GM13976 (cell line): Measurements from ENCODE around the gene PRMT1.

ENCODE experiments used
- DNase-seq: peaks from one replicate; pipeline ENCODE4 v3.0.0; 2012; ENCODE audit warnings: low spot score
- in situ Hi-C: fragments of 300-500 bp; cut with MboI; formaldehyde crosslinking; loops from one replicate; pipeline ENCODE4 v1.12.0; 2022; ENCODE audit warnings: low sequenced_read_pairs, mixed read lengths, inconsistent platforms; ENCODE audit not compliant: unreplicated experiment
- TF ChIP-seq, protein P1 (sequence below): IDR thresholded peaks from 2 replicates; pipeline ENCODE4 v1.5.1; 2012; ENCODE audit warnings: borderline replicate concordance, mild to moderate bottlenecking; ENCODE audit not compliant: insufficient read depth; ENCODE audit errors: extremely low read depth, missing control alignments, control extremely low read depth

Gene PRMT1

DNA sequence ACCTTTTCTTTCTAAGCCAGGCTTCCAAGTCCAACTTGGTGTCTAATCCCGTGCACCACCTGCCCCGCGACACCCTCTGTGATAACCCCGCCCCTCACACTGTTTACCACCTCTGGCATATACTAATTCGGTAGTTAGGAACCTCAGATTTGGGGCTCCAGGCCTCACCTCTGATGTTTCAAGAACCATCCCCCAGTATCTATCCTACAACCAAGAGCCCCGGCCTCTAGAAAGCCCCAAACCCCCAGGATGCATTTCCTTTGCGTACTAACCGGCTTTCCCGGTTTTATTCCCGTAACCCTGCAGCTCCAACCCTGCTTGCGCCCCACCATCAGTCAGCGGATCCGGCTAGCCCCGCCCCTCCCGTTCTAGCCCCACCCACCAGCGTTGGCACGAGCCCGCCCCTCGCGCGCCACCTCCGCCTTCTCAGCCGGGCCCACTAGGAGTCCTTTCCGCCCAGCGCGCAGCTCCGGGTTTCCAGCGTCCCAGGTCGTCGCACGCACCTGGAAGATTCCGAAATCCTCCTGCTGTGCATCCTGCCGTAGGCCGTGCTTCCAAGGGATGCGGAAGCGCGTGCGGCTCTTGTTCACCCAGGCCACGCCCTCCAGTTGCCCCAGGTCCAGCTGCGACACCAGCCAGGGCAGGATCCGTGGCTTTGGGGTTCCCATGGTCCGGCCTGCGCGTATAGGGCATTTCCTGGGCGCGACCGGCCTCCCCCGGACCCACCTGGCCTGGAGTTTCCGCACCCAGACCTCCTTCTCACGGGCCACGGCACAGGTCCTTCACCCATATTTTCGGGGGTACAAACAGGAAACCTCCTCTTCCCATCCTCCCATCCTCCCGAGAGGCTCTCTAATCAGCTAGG is 12.7 kb upstream of the PRMT1 start:
- DNase-seq: peak; percentile 91
- in situ Hi-C loops: no loop called here
- TF ChIP-seq, protein P1, sequence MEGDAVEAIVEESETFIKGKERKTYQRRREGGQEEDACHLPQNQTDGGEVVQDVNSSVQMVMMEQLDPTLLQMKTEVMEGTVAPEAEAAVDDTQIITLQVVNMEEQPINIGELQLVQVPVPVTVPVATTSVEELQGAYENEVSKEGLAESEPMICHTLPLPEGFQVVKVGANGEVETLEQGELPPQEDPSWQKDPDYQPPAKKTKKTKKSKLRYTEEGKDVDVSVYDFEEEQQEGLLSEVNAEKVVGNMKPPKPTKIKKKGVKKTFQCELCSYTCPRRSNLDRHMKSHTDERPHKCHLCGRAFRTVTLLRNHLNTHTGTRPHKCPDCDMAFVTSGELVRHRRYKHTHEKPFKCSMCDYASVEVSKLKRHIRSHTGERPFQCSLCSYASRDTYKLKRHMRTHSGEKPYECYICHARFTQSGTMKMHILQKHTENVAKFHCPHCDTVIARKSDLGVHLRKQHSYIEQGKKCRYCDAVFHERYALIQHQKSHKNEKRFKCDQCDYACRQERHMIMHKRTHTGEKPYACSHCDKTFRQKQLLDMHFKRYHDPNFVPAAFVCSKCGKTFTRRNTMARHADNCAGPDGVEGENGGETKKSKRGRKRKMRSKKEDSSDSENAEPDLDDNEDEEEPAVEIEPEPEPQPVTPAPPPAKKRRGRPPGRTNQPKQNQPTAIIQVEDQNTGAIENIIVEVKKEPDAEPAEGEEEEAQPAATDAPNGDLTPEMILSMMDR: no peak

DNA sequence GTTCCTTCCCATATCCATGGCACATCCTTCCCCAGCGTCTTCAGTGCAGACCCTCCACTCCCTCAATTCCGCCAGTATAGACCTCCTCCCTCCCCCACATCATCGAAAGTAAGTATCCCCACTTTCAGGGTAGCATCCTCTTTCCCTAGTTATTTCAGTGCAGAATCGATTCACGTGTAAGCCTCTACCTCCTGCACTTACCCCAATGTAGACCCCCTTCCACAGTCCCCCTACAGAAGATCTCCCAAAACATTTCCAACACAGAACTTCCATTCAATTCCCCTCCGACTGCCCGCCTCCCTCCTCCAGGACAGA is 12.1 kb upstream of the PRMT1 start:
- TF ChIP-seq, protein P1: no peak
- DNase-seq: no peak
- in situ Hi-C loops: no loop called here

DNA sequence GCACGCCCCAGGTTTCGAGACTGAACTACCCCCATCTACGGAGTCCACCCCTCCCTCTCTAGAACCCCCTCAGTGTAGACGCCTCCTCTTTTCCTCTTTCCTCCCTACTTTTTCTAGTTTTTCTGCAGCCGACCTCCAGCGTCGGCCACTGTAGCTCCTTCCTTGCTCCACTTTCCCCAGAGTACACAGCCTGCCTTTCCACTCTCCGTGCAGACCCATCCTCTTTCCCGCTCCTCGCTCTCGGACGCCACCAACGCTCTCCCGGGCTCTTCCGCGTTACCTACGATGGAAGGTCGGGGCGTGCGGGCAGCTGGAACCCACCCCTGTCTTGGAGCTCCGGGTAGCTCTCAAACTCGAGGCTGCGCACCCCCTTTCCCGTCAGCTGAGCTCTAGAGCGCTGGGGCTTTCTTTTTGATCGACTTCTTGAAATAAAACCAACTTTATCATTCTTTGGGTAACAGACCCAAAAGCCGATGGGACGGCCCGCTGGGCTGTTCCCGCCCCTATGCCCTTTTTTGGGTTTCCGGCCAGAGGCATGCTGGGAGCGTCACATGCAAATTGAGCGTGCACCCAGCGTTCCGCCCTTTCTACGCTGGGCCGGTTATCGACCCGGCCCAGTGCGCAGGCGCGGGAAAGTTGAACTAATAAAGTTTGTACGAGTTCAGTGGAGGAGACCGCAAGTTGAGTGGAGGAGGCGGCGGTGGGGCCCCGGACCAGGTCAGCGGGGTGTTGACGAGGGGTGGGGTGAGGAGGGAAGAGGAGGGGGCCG is 11.5 kb upstream of the PRMT1 start, which contains the start of the genes BCL2L12 and IRF3:
Gene BCL2L12 (plus strand): TSS at position 583 of the 769 bp plus-strand sequence. CDS start 760 bp downstream, outside the sequence.
Gene IRF3 (minus strand): TSS at position 507 of the 769 bp plus-strand sequence. CDS start 1,019 bp downstream, outside the sequence.
- in situ Hi-C loops: no loop called here
- TF ChIP-seq, protein P1: no peak
- DNase-seq: peak; percentile 99

DNA sequence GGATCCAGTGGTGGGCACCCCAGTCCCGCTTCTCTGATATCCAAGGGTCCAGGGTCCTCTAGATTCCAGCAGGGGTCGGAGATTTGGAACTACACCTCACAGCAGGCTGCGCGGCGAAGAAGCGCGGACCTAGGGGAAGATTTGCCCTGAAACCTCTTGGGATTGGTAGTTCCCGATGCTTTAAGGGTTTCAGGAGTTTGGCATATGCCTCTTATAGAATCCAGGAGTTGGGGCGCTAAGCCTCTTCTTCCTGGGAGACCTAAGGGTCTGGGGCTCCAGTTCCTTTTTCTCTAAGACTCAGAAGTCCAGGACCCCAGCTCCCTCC is 11.0 kb upstream of the PRMT1 start:
- DNase-seq: no peak
- TF ChIP-seq, protein P1: no peak
- in situ Hi-C loops: no loop called here

DNA sequence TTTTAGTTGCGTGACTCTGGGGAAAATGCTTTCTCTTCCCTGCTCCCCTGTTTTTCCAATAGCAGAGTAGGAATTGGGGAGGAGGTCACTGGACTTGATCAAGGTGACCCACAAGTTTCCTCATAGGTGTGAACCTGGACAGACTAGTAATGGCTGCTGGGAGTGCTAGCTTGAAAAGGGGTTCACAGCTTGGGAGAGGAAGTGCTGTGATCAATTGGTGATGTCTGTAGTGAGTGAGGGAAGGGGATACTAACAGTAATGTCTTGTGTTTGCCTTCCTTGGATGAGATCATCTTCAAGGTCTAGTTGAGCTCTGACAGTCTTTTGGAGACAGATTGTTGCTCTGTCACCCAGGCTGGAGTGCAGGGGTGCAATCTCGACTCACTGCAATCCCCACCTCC is 9.6 kb upstream of the PRMT1 start:
- no peak for DNase-seq
- in situ Hi-C loops: no loop called here
- TF ChIP-seq, protein P1: no peak

DNA sequence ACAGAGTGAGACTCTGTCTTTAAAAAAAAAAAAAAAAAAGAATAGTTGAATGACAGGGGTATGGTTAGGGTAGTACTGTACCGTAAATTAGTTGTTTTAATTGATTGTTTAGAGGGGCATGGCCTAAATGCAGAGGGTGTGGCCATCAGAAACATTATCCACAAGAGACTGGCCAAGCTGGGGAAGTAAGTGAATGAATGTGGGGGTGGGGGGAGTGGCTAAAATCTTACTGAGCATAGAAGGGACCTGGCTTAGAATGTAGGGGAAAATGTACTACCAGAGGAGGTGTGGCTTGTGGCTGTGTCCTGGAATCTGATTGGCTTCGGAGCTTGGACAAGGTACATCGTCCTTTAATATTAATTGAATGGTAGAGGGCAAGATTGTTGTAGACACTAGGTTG is 7.6 kb upstream of the PRMT1 start:
- TF ChIP-seq, protein P1: no peak
- in situ Hi-C loops: no loop called here
- no peak for DNase-seq
